ENCODE measurements around the gene TEP1.

The TEP1 gene

GRCh38 chr14:20429801-20430669 is 16.7 kb upstream of the TEP1 start:
- DNase-seq: no peak

DNA sequence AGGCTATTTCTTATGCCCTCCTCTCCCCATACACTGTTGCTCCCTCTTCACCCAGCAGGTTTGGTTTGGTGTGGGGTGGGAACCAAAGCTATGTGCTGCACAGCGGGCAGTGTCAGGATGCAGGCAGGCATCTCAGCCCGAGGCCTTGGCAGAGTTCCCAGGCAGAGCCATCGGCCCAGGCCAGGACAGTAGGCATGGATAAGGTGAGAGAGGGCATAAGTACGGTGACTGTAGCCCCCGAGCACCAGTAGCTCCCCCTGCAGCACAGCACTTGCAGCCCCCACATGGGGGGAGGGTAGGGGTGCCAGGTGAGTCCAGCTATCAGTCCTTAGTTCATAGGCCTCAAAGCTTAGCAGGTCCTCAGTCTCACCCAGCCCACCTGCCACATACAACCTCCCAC is 15.5 kb upstream of the TEP1 start:
- no peak for DNase-seq

- no peak for DNase-seq
These were observed 14.7 kb upstream of the TEP1 start for GRCh38 chr14:20428010-20428365.

- DNase-seq: peak in 1 of 2 experiments; percentile 6
These were observed 14.1 kb upstream of the TEP1 start for GRCh38 chr14:20427231-20428009.

GRCh38 chr14:20424851-20425250 is 11.6 kb upstream of the TEP1 start:
- no peak for DNase-seq

- no peak for DNase-seq
These were observed 9.6 kb upstream of the TEP1 start for GRCh38 chr14:20422886-20423285.

DNA sequence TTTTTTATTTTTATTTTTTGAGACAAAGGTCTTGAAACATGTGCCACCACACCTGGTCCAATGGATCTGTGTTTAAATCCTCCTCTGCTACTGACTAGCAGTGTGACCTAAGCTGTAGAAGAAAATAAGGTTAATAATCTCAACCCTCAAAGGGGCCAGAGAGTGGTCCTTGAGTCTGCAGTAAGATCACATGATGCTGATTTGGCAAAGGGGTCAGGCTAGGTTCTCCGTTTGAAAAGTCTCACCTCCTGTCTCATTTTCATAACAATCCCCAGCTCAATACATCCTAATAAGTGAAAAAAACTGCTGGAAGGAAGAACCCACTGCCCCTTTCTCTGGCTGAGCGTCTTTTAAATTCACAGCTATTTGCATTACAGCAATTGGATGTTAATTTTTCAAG is 8.0 kb upstream of the TEP1 start:
- no peak for DNase-seq

GRCh38 chr14:20419419-20419818 is 6.1 kb upstream of the TEP1 start:
- no peak for DNase-seq

GRCh38 chr14:20418501-20418909 is 5.2 kb upstream of the TEP1 start:
- no peak for DNase-seq

- peak; percentile 29 to 61 for DNase-seq
These were observed 4.2 kb upstream of the TEP1 start for GRCh38 chr14:20417250-20418186.

DNA sequence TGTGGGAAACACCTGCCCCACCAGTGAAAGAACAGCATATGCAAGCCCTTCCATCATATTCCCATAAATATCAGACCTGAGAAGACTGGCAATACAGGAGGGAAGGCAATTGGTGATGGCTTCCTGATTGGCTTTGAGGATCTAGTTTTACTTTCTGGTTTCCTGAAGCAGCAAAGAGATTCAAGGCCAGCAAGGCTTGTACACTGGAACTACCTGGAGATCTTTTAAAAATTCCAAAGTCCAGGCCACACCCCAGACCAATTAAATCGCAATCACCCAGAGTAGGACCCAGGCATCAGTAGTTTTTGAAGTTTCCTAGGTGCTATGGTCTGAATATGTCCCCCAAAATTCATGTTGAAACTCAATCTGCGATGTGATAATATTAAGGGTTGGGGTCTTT is 2.9 kb upstream of the TEP1 start:
- no peak for DNase-seq

DNA sequence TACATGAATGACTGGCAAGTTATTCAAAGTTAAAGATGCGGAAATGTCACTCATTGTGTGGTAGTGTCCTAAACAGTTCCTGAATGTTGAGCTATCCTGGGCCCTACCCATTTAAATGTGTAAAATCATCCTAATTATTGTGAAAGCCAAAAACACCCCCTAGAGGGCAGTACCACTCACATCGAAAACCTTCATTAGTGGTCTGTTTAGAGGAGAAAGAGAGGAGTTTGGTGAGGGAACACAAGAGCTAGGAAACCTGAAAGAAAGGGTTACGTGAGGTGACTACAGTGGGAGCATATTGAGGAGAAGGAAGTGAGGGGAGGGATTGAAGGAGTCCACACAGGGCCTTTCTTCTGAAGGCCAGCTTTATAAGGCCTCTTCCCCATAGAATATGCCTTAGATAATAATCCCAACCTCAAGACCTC is 2.5 kb upstream of the TEP1 start:
- DNase-seq: peak; percentile 16 to 52

DNA sequence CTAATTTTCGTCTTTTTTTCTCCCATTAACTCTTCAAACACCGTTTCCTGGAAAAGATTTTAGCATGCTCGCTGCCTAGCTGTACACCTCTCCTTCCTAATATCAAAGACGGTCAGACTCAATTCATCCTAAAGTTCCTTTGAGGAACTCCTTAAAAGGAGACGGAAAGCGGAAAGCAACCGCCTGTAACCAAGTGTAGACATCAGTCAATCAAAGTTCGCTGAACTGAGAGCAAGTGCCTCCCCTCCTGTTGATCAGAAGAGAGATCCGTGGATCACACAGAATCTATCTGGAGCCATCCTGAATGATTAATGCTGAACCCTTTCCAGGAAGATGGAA is 412 bp upstream of the TEP1 start:
- DNase-seq: no peak

GRCh38 chr14:20412411-20412810 is 890 bp downstream of the TEP1 start:
- no peak for DNase-seq

GRCh38 chr14:20409226-20409625 is 4.1 kb downstream of the TEP1 start:
- no peak for DNase-seq

- no peak for DNase-seq
These were observed 9.8 kb downstream of the TEP1 start for GRCh38 chr14:20403521-20403920.

GRCh38 chr14:20400965-20401593 is 12.2 kb downstream of the TEP1 start:
- DNase-seq: no peak

DNA sequence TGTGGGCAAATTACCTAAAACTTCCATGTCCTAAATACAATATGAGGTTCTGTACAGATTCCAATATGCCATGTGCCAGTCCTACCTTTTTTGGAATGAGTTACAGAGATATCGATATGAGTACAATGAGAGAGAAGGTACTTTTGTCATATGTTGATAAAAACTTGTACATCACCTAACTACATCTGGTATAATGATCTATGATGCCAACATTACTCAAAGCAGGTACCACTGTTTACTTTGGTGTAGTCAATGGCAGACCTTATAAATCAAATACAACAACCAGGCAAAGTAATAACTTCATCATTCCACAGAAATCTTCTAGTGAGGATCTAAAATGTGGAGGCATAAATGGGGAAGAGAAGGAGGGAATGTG is 12.7 kb downstream of the TEP1 start:
- DNase-seq: no peak

DNA sequence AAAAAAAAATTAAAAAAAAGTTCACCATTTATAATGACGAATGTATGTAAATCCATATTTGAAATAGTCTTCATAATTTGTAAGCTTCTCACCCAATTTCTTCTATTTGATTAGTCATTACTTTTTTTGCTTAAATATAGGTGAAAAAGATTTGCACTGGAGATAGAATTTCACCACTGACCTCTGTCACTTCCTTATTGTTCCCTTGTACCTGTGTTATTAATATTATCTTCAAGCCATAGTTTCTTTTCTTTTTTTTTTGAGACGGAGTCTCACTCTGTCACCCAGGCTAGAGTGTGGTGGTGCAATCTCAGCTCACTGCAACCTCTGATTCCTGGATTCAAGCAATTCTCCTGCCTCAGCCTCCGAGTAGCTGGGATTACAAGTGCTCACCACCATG is 15.8 kb downstream of the TEP1 start:
- no peak for DNase-seq

GRCh38 chr14:20391505-20391904 is 21.8 kb downstream of the TEP1 start:
- DNase-seq: no peak

GRCh38 chr14:20388159-20388558 is 25.1 kb downstream of the TEP1 start:
- DNase-seq: no peak

- DNase-seq: no peak
These were observed 25.7 kb downstream of the TEP1 start for GRCh38 chr14:20387576-20387975.

All from NCI-H2081 (cell line).